Thyroid gland (tissue), 4 donors: Measurements from ENCODE around the gene TOP2A. TPM values are rescaled to one million over a fixed set of nuclear protein-coding genes. Genes with fewer than 3 reads are reported as not detected.

Experiments used
- DNase-seq, 2 donors: peaks; one replicate each; pipeline ENCODE4 v3.0.0-alpha.2; 2019
- H3K27ac ChIP-seq, 3 donors: fragments of 200-600 bp; sonication (generic); 1 replicate in 2 of 3; 2 replicates in 1 of 3; pipeline ENCODE4 v1.5.1; 2016 to 2019; ENCODE audit warnings: mild to moderate bottlenecking in 1 of 3, moderate library complexity in 1 of 3
- H3K27me3 ChIP-seq: fragments of 200-600 bp; sonication (generic); one replicate; pipeline ENCODE4 v1.5.1; 2019
- H3K36me3 ChIP-seq, 2 donors: fragments of 200-600 bp; sonication (generic); one replicate each; pipeline ENCODE4 v1.5.1; 2016 to 2019
- H3K4me1 ChIP-seq, 2 donors: fragments of 200-600 bp; sonication (generic); one replicate each; pipeline ENCODE4 v1.5.1; 2017 to 2019
- H3K4me3 ChIP-seq, 3 donors: fragments of 200-600 bp; sonication (generic); replicated peaks in 1 of 3; 1 replicate in 2 of 3; 2 replicates in 1 of 3; pipeline ENCODE4 v1.5.1; 2016; ENCODE audit warnings: mild to moderate bottlenecking in 1 of 3
- H3K9me3 ChIP-seq: fragments of 200-600 bp; sonication (generic); one replicate; pipeline ENCODE4 v1.5.1; 2017
- CTCF ChIP-seq, 6 experiments: fragments of 200-600 bp in 3 of 6; fragments of 450-650 bp in 3 of 6; sonication (generic) in 3 of 6; IDR thresholded peaks; one replicate each; pipeline ENCODE4 v1.5.1; 2016 to 2019; ENCODE audit warnings: antibody characterized with exemption in 6 of 6, mild to moderate bottlenecking in 2 of 6, inconsistent platforms in 1 of 6, moderate library complexity in 1 of 6
- POLR2A ChIP-seq, 2 donors: fragments of 450-650 bp; IDR thresholded peaks; one replicate each; pipeline ENCODE4 v1.6.1; 2017; ENCODE audit warnings: antibody characterized with exemption in 2 of 2, mild to moderate bottlenecking in 2 of 2, moderate library complexity in 1 of 2
- WGBS, 2 donors: methylation state at CpG; one replicate each; pipeline ENCODE4 v1.1.5; 2017; 5-methylcytosine and 5-hydroxymethylcytosine counted together
- intact Hi-C: fragments of 100-400 bp; cut with DNase I; formaldehyde crosslinking; loops from one replicate; pipeline ENCODE4 v1.15.1; 2023
- total RNA-seq, 4 donors: library from RNA; depleted of rRNA; stranded (reverse); fragments of >200 nt; gene quantifications; one replicate each; pipeline ENCODE4 v1.2.3, GENCODE V29; 2016

TOP2A gene
- total RNA-seq, 4 donors from 2014 or later = 0.20 to 5.2 (median 2.2) TPM

- Histone ChIP-seq H3K27me3 (no peaks in the 10 kb centered on the region), H3K27ac (peak overlapping the region; percentile 93 to 98 (median 94)), H3K4me1 (peaks cover 71 to 82% of the 10 kb centered on the region in 2 donors), H3K4me3 (peak overlapping the region in 1 of 3 donors; percentile 27), H3K36me3 (peaks cover 9 to 11% of the 10 kb centered on the region in 2 donors), H3K9me3 (no peaks in the 10 kb centered on the region)
- intact Hi-C loops = no loop called here
- DNase-seq = peak; percentile 79 to 81
- 22 to 24% methylated on average over 7 of the region's 7 CpGs for WGBS, 2 donors
- TF ChIP-seq POLR2A (IDR thresholded peaks at IDR 0.05) = peak in 1 of 2 donors; percentile 60
- TF ChIP-seq CTCF (IDR thresholded peaks at IDR 0.05) = no peak
Observed at GRCh38 chr17:40448639-40449261, 31.1 kb upstream of the TOP2A start.

GRCh38 chr17:40448213-40448638 is 30.5 kb upstream of the TOP2A start:
- 36 to 53% methylated on average over 8 of the region's 8 CpGs for WGBS, 2 donors
- TF ChIP-seq POLR2A (IDR thresholded peaks at IDR 0.05) = no peak
- no peak for TF ChIP-seq CTCF (IDR thresholded peaks at IDR 0.05)
- Histone ChIP-seq H3K4me3 (peak overlapping the region in 1 of 3 donors; percentile 27), H3K36me3 (peaks cover 4 to 6% of the 10 kb centered on the region in 2 donors), H3K27me3 (no peaks in the 10 kb centered on the region), H3K4me1 (peaks cover 71 to 77% of the 10 kb centered on the region in 2 donors), H3K9me3 (no peaks in the 10 kb centered on the region), H3K27ac (peak overlapping the region; percentile 93 to 98 (median 94))
- intact Hi-C loops = no loop called here
- DNase-seq = peak; percentile 62 to 66

GRCh38 chr17:40447806-40448205 is 30.1 kb upstream of the TOP2A start:
- peak overlapping the region in 1 of 3 donors; percentile 27 for H3K4me3 ChIP-seq
- WGBS, 2 donors = 70 to 83% methylated on average over 4 of the region's 4 CpGs
- peak overlapping the region; percentile 93 to 98 (median 94) for H3K27ac ChIP-seq
- DNase-seq = no peak
- intact Hi-C loops = no loop called here
- H3K9me3 ChIP-seq = no peaks in the 10 kb centered on the region
- peaks cover 0 to 2% of the 10 kb centered on the region in 2 donors for H3K36me3 ChIP-seq
- TF ChIP-seq POLR2A (IDR thresholded peaks at IDR 0.05) (no peak), CTCF (IDR thresholded peaks at IDR 0.05) (no peak)
- peaks cover 71 to 74% of the 10 kb centered on the region in 2 donors for H3K4me1 ChIP-seq
- no peaks in the 10 kb centered on the region for H3K27me3 ChIP-seq

GRCh38 chr17:40447148-40447644 is 29.5 kb upstream of the TOP2A start:
- Histone ChIP-seq H3K4me1 (peaks cover 66 to 68% of the 10 kb centered on the region in 2 donors), H3K9me3 (no peaks in the 10 kb centered on the region), H3K27me3 (no peaks in the 10 kb centered on the region), H3K27ac (peak overlapping the region; percentile 93 to 98 (median 94)), H3K4me3 (peak overlapping the region in 1 of 3 donors; percentile 27), H3K36me3 (no peaks in the 10 kb centered on the region)
- peak in 1 of 2 donors; percentile 26 for DNase-seq
- intact Hi-C loops = no loop called here
- 51 to 84% methylated on average over 8 of the region's 8 CpGs for WGBS, 2 donors
- TF ChIP-seq CTCF (IDR thresholded peaks at IDR 0.05) = no peak
- no peak for TF ChIP-seq POLR2A (IDR thresholded peaks at IDR 0.05)
